DMS53 treated with DMSO at 0.1 percent for 48 hours (cell line): Measurements from ENCODE around the gene MORN1.

Experiments
- DNase-seq: peaks from one replicate; lab custom pipeline; 2025; ENCODE audit not compliant: unreplicated experiment; lab: John Stamatoyannopoulos, UW

MORN1 gene

DNA sequence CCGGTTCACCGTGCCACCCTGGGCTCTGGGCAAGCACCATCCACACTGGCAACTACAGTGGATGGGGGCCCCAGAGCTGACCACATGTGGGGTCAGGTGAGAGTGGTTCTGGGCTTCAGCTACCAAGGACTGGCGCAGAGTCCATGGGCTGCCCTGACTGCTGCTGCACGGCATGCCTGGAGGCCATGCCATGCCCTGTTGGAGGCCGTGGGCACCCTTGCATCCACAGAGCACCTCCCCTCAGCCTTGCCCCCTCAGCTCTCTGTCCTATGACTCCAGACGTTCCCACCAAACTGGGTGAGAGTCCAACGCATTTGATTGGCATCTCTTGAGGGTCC lies 15.5 kb downstream of the MORN1 start:
- no peak for DNase-seq

DNA sequence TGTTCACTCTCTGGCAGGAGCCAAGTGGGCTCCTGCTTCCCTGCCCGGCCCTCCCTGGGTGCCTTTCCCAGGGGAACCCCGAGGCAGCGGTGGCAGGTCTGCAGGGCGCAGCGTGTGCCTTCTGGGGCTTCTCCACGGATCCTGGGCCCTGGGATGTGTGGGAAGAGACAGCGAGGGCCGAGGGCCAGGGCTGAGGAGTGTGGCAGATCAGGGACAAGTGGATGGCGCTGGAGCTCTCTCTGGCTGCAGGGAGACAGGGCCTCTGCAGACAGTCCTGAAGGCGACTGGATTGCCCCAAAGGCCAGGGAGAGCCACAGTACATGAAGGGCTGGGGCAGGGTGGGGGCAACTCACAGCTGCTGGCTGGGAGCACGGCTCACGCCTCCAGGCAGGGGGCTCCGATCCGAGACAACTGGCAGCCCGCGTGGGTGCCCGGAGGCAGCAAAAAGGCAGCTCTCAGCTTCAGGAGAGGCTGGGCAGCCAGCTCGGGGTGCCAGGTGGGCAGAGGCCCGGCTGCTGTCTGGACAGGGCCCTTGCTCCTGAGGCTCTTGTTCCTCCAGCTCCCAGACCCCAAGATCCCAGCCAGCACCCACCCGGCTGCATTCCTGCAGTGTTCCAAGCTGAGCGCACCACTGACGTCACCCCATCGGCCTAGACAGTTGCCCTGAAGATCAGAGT lies 16.0 kb downstream of the MORN1 start:
- DNase-seq: no peak

DNA sequence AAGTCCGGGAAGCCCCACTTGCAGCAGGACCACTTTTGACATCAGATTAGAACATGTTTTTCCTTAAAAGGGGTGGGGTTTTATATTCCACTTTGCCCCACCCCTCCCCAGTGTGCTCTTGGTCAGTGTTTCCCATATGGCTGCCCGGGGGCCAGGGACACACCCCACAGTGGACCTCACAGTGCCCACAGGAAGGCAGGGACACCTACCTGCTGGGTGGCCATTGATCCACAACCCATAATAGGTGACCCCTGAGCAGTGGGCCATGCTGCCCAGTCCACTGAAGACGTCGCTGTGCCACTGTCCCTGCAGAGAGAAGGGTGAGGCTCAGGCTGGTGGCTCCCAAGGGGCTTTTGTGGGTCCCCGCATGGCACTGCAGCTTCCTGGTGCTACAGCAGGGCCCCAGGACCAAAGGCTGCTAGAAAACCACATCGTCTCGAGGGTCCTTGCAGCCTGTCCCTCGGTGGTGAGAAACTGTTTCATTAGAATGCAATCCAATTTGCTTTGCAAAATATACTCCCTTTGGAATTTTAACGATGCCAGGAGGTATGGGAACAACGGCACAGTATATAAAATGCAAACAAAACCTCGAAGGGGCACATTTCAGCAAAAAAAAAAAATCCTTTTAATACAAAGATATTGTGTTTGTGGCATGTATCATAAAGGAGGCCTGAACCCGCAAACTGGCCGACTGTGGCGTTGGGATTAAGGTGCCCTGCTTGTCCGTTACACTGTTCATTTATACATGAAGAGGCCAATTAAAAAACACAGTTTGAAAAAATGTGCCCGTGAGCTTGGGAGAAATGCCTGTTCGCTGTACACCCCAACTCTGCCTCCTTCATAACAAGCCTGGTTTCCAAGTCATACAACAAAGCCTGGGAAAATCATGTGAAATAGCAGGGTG lies 16.9 kb downstream of the MORN1 start:
- DNase-seq: no peak

DNA sequence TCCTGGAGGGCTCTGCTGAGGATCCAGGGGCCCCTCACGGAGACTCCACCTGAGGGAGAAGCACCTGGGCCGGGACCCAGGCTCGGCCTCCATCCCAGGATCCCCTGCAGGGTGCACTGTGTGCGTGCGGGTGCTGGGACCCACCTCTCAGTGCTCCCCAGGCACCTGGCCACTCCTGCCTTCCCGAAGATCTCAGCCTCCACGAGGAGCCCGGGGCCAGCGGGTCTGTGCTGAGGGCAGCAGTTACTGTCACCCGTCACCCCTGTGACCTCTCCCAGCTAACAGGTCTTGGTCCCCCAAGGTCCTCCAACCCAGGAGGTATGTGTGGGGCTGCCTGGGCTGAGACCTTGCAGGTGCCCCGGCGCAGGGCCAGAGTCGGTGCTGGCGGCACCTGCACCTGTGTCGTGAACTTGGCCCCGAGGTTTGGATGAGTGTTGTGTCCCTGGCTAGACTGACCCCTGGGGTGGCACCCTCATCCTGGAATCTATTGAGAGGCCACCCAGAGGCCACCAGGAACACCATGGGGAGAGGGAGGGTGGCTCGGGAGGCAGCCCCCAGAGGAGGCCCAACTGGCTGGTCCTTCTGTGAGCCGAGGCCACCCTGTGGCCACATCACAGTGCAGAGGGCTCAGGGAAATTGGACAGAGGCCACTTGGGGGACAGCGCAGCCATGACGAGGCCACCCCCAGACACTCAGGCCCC lies 17.7 kb downstream of the MORN1 start:
- no peak for DNase-seq

DNA sequence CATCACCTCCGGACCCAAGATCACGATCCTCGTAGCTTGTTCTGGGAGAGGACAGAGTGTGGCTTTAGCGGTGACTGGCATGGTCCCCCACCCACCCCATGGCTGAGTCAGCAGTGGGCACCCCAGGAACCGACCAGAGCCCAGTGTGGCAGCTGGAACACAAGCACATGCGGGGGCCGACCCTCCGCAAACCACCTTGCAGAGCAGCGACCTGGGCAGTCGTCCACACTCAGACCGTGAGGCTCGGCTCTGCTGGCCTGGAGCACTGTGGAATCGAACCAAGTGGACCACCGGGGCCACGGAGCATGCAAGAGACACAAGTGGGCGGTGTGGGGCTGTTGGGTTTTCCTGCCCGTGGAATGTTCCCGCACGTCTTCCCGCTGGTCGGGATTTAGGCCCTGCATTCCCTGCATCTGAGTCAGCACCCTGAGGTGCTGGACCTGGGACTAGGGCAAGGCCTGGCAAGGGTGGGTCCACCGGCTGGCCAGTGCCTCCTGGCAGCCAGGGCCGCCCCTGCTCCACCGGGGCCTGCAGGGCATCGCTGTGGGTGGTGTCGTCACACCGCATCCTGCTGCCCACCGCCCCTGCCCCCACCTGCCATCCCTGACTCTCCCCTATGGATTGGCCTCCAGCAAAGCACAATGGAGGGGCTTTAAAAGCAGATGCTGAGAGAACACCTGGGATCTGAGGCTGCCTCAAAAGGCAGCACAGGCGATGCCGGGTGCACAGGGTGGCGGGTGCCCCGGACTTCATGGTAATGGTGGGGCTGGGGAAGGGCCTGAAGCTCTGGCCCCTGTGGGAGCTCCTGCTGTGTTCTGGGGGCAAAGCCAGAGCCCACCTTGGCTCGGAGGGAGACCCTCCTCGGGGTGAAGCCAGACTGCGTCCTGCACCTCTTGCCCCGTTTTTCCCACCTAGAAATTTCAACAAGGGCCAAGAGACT lies 18.5 kb downstream of the MORN1 start:
- no peak for DNase-seq

DNA sequence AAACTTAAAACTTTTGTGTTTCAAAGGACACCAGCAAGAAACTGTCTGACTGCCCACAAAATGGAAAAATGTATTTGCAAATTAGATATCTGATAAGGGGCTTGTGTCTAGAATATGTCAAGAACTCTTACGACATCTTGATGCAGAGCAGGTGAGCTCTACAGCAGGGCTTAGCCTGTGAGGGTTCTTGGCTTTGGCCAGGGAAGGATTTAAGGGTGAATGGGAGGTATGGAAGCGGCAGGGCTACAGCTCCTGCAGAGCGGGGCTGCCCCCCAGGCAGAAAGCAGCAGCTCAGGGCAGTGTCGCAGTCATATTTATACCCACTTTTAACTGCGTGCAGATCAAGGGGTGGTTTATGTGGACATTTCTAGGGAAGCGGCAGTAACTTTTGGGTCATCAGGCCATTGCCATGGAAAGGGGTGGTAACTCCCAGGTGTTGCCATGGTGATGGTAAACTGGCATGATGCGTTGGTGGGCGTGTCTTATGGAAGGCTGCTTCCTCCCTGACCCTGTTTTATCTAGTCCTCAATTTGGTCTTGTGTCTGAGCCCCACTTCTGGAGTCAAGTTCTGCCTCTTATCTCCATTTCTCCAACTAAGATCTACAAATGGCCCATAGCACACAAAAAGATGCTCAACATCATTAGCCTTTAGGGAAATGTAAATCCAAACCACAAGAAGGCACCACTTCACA lies 23.2 kb downstream of the MORN1 start:
- no peak for DNase-seq

DNA sequence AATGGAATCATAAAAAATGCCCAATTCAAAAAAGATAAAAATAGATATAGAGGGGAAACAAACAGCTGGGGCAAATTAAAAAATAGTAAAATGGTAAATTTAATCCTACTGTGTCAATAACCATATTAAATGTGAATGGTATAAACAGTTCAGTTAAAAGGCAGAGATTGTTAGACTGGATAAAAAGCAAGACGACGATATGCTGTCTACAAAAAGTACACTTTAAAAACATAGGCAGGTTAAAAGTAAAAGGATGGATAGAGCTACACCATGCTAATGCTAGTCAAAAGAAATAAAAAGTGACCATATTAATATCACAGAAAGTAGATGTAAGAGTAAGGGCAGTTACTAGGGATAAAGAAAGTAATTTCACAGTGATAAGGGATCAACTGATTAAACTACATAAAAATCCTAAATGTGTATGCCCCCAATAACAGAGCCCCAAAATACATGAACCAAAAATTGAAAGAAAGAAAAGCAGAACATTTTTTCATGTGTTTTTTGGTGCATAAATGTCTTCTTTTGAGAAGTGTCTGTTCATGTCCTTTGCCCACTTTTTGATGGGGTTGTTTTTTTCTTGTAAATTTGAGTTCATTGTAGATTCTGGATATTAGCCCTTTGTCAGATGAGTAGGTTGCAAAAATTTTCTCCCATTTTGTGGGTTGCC lies 27.4 kb downstream of the MORN1 start:
- no peak for DNase-seq

DNA sequence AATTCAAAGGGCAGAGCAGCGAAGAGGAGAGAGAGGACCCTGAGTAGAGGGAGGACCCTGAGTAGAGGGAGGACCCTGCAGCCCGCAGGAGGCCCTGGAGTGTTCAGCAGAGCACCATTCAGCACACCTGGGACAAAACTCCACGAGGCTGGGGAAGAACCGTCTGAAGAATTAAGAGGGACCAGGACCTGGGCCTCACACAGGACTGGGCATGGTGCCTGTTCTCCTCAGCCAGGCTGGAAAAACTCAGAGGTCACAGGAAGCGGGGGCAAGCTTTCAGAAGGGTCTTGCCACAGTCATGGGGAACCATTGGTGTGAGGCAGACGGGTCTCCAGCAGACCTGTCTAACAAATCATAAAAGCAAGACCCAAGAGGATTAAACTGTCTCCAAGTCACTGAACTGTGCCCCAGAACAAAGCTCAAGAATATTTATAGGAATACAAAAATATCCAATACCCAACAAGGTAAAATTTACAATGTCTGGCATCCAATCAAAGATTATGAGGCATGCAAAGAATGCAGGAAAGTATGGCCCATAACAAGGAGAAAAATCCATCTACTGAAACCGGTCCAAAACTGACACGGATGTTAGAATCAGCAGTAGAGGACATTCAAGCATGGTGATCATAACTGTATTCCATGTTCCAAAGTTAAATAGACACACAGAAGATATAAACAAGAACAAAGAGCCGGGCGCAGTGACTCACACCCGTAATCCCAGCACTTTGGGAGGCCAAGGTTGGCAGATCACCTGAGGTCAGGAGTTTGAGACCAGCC lies 30.6 kb downstream of the MORN1 start:
- DNase-seq: no peak

DNA sequence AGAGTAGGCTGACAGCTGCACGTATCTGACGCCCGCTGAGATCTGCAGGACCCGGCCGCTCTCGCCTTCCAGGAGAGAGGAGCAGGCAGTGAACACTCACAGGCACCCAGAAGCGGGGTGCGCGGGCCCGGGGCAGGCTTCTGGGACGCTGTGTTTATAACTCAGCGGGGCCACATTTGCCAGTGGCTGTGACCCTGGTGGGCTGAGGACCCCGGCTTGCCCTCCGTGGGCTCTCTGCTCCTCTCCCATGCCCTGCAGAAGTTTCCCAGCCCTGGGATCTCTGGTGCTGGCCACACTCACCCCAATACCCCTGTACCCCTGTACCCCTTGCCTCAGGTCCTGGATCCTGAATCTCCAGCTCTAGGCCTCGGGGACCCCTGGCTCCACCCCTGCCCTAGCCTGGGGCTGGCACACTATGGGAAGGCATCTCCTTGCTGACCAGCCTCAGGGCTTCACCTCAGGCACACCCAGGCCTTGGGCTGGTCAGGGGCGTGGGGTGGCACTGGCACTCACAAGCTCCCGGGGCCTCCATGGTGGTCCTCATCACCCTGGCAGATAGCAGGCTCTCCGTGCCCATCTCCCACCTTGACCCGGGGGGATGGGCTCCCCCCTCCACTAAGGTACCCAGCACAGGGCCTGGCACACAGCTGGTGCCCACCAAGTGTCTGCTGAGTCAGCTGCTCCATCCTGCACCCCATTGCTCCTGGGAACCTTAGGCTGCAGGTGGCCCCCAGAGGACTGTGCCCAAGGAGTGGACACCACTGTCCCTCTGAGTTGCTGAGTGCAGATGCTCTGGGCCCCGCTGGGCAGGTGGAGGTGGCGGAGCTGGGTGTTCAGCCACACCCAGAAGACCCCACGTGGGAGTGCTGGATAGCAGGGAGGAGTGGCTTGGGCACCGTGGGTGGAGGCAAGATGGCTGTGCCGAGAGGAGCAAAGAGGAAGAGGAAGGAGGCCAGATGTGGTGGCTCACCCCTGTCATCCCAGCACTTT lies 32.4 kb downstream of the MORN1 start:
- DNase-seq: no peak

DNA sequence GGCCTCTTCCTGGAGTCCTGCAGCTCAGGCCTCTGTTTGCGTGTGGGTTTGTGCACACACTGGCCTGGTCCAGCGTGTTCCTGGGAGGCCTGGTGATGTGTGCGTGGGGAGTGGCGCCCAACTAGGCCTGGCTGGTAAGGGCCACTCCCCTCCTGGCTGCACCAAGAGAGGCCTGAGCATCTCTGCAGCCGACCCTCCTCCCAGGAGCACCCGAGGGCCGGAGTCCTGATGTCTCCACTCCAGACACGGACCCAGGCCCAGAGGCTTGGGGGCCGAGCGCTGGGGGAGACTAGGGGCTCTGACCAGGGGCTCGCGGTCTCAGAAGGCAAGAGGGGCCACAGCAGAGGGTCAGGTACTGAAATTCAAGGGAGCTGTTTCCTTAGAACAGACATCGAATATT lies 33.3 kb downstream of the MORN1 start:
- DNase-seq: no peak

DNA sequence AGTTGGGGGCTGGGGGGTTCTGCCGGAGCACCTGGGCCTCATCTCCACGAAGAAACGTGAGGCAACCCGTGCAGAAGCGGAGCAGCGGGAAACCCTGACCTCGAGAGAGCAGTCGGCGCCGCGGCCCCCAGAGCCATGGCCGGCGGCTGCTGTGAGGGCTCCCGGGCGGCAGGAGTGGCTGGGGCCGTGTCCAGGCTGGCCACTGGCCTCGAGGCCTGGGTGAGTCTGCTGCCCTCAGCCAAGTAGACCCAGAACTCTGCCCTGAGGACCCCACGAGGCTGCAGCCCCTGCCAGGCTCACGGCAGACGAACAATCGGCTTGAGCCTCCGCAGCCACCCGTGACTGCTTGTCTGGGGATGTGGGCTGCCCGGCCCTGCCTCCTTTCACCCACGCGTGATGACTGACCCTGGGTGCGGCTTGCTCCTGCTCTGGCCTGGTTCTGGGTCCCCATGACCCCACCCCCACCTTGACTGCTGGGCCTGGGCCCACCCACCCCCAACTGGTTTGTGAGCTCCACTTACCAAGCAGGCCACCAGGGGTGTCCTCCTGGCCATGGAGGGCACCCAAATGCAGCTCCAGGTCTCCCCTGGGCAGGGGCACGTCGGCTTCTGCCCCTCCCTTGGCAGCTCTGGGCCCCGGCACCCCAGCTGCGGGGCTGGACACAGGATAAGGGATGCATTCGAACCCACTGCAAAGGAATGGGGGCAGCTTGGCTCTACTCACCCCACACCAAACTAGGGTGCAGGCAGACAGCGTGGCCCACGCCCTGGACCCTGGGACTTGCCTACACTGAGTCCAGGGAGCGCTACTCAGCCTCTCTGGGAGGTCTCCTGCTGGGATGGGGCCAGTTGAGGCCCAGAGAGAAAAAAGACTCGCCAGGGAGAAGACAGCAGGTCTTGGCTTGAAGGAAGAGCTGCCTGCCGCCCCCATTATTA lies 34.2 kb downstream of the MORN1 start:
- no peak for DNase-seq

DNA sequence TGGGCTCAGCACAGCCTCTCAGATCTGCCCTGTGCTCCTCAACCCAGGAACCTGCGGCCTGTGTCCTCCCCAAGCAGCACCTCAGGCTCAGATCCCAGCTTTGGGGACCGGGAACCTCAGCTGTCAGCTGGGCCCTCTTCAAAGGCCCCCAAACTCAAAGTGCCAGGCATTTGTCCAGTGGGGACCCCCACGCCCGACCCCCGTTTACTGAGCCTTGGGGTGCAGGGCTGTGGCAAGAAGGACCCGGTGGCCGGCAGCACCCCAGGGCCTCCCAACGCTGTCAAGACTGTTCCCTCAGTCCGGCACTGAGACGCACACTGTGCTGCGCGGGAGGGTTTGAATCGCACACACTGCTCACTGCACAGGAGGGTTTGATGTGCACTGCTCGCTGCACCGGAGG lies 35.0 kb downstream of the MORN1 start:
- DNase-seq: no peak

DNA sequence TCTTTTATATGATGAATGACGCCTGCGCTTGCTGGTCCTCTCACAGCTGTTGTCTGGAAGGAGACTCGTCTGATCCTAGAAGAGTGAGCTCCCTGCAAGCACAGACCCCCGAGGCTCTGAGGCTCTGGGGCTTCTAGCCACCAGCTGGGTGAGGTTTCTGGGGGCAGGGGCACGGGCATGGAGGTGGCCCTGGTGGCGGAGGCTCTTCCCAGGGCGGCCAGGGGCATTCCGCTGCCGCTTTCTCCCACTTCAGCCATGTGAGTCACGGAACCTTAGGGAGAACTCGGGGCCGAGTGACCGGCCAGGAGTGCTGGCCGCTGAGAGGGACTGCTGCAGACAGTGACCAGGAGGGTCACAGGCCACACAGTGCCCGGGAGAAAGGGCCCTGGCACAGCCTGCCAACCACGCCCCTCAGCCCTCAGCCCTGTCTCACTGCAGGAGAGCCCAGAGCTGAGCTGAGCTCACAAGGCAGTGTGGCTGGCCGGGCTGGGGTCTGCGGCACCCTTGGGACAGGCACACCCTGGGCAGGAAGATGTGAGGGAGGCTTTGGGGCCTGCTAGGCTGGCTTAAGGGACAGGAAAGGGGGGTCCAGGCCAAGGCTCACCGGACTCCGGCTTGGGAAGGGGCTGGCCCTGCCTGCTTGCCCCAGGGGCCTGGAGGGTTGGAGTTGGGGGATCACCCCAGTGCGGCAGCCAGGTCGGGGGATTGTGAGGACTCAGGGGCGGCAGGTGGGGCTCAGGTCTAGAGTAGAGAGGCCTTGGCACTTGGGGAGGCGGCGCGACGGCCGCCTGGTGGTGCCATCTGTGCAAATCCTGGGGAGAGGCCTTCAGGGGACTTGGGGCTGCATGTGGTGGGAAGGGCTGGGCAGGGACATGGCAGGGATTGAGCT lies 35.7 kb downstream of the MORN1 start:
- DNase-seq: no peak

DNA sequence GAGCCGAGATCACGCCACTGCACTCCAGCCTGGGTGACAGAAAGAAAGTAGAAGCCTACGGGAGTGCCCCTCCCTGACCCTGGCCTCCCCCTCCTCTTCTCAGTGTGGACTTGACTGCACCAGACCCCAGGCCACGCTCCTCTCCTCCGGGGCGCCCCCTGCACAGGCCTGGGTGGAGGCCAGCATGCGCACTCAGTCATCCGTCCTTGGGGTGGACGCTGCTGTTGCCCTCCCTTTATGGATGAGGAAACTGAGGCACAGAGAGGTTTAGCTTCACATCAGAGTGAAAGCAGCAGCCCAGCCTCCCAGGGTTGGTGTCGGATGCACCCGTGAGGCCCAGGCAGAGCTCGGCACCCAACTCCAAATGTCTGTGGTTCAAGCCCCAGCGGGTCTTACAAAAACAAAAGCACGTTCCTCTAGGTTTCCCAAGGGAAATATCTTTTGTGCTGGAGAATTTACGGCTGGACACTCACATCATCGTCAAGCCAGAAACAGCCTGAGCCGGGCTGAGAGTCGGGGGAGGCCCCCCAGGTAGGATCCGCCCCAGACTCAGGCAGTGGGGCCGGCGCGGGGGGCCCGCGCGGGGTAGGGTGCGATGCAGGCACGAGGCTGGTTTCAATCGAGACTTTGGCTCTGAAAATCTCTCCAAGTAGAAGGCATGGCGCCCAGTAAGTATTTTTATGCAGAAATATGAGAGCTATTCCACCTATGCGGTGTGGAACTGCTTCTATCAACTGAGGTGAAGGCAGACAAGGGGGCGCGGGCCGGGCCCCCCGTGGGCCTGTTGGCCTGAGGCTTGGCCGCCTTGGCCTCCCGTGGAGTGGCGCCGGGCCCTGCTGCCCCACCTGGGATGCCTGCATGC lies 36.6 kb downstream of the MORN1 start:
- no peak for DNase-seq
